BJ (cell line): Measurements from ENCODE around the gene LDLRAD3. TPM values are rescaled to one million over a fixed set of nuclear protein-coding genes. Genes with fewer than 3 reads are reported as not detected.

ENCODE experiments used
- CTCF ChIA-PET: fragments of 350-600 bp; formaldehyde crosslinking; extraction: SDS; loops from one replicate; lab custom pipeline; 2021; ENCODE audit warnings: antibody characterized with exemption, inconsistent platforms; lab: Yijun Ruan, JAX
- POLR2A ChIA-PET: fragments of 300-600 bp; sonication (Branson Sonifier 250); formaldehyde crosslinking; extraction: SDS; loops from one replicate; lab custom pipeline; 2021; ENCODE audit warnings: antibody characterized with exemption; lab: Charles Lee
- DNase-seq: peaks from one replicate; pipeline ENCODE4 v3.0.0-alpha.2; 2011; ENCODE audit warnings: low read depth
- H3K27me3 ChIP-seq: 2 replicates; pipeline ENCODE4 v1.6.0; 2011; ENCODE audit warnings: low read length; ENCODE audit not compliant: control insufficient read depth, insufficient read depth
- H3K36me3 ChIP-seq: 2 replicates; pipeline ENCODE4 v1.5.1; 2011; ENCODE audit warnings: low read length; ENCODE audit not compliant: control insufficient read depth, insufficient read depth
- H3K4me3 ChIP-seq: 2 replicates; pipeline ENCODE4 v1.5.1; 2011; ENCODE audit warnings: low read depth, mild to moderate bottlenecking, control low read depth, low read length
- polyA plus RNA-seq: library from polyadenylated mRNA; depleted of rRNA; stranded (reverse); fragments of >200 nt; gene quantifications from 2 replicates; pipeline ENCODE4 v1.2.3, GENCODE V29; 2011
- TF ChIP-seq, protein P1 (sequence below): IDR thresholded peaks from 2 replicates; pipeline ENCODE4 v1.5.1; 2011; ENCODE audit warnings: low read depth, mild to moderate bottlenecking, control low read depth, inconsistent platforms, low read length, moderate library complexity; ENCODE audit not compliant: insufficient read depth

The LDLRAD3 gene
- polyA plus RNA-seq, 1 experiment = 3.5 TPM

DNA sequence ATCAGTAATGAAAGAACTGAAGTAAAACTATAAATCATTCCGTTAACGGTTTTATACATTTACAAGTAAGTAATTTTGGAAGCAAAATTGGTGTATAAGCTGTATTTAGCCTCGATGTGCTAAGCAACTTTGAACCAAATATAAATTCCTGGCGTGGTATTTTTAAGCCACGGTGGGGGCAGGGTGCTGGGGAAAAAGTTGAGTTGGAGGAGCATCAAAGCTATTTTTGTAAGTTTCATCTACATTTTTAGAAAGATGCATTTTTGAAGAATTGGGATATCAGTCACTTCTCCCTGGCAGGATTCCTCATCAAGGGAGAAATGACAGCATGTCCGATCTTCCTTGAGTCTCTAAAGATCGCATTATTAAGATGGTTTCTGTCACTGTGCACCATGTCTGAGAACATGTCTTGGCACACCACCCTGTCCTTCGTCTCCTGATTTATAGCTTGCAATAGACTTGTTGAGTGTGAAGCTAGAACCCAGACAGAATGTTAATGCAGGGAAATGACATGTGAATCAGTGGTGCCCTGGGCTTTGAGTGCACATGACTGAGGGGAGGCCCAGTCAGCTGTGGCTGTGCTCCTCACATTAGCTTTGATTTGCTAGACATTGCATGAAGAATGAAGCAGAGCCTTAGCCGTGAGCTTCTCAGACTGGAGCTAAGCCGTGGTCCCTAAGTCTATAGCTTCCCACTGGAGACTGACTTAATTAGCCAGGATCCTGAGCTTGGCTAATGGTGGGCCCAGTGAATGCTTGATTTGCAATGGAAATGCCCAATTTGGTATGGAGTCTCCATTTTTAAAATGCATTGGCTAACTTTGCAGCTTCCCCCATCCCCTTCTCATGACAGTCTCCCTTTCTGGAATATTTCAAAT lies 218.4 kb downstream of the LDLRAD3 start:
- no peak overlapping the region for H3K4me3 ChIP-seq
- ChIA-PET POLR2A (interaction anchor here (0.6 kb wide), 1 partner anchor 101 kb away, joined by 3 read pairs; no protein-coding TSS in a partner anchor), CTCF (no interaction called here)
- TF ChIP-seq, protein P1, sequence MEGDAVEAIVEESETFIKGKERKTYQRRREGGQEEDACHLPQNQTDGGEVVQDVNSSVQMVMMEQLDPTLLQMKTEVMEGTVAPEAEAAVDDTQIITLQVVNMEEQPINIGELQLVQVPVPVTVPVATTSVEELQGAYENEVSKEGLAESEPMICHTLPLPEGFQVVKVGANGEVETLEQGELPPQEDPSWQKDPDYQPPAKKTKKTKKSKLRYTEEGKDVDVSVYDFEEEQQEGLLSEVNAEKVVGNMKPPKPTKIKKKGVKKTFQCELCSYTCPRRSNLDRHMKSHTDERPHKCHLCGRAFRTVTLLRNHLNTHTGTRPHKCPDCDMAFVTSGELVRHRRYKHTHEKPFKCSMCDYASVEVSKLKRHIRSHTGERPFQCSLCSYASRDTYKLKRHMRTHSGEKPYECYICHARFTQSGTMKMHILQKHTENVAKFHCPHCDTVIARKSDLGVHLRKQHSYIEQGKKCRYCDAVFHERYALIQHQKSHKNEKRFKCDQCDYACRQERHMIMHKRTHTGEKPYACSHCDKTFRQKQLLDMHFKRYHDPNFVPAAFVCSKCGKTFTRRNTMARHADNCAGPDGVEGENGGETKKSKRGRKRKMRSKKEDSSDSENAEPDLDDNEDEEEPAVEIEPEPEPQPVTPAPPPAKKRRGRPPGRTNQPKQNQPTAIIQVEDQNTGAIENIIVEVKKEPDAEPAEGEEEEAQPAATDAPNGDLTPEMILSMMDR = no peak
- H3K27me3 ChIP-seq = no peaks in the 10 kb centered on the region
- no peaks in the 10 kb centered on the region for H3K36me3 ChIP-seq
- DNase-seq = no peak

DNA sequence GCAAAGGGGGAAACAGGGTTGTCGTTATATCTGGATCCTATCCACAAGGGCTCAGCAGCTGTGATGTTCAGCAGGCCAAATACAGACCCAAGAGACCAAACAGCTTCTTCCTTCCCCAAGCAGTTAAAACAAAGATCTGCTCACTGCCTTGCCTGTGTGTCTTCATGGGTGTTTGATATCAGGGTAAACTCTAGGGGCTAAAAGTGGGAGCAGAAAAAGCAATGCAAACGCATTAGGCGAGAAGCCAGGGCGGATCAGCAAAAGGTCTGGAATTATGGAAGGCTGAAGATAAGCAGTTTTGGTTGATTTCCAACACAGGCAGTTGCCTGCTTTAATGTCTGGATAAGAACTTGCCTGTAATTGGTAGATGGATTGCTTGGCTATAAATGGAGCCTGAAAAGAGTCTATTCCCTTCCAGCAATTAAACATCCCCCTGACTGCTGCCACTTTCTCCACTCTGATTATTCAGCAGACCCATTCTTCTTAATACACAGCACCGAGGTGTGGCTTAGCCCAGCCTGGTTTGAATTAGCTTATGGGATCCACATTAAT lies 219.1 kb downstream of the LDLRAD3 start:
- no peak for DNase-seq
- TF ChIP-seq, protein P1 = no peak
- CTCF ChIA-PET = no interaction called here

DNA sequence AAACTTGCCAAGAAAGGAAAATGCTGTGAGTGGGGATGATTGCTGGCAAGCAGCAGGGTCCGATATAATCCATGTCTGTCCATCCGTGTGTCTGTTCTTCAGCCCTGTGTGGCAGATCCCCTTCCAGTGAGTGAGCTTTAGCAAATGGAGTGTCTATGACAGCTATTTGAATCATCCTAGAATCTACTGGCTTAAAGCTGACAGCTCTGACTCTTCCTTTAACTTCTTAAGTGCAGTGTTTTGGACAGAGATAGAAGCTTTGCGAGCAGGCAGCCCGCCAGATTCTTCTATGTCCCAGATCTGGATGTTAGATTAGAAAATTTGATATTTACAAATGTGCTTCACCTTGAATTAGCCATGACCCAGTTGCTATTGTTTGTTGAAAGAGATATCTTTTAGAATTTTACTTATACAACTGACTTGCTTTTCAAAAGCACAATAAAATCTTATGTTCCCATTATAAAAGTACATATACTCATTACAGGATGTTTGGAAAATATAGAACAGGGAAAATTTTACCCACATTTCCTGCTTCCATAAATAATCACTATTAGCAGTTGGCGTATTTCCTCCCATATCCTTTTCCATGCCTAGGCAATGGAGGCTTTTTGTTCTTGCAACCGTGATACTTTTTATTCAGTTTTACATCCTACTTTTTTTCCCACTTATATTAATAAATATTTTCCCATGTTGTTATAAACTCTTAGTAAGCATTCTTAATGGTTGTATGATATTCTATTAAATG lies 220.8 kb downstream of the LDLRAD3 start:
- ChIA-PET CTCF (interaction anchor here (1.2 kb wide), 1 partner anchor 14 kb away, joined by 3 read pairs; no protein-coding TSS in a partner anchor), POLR2A (no interaction called here)
- no peaks in the 10 kb centered on the region for H3K36me3 ChIP-seq
- H3K27me3 ChIP-seq = no peaks in the 10 kb centered on the region
- H3K4me3 ChIP-seq = no peak overlapping the region
- no peak for DNase-seq
- TF ChIP-seq, protein P1 = no peak

More for the DNA sequence above, 219.1 kb downstream of the LDLRAD3 start:
- POLR2A ChIA-PET = interaction anchor here (0.6 kb wide), 1 partner anchor 101 kb away, joined by 3 read pairs; no protein-coding TSS in a partner anchor
- H3K36me3 ChIP-seq = no peaks in the 10 kb centered on the region
- H3K27me3 ChIP-seq = no peaks in the 10 kb centered on the region
- no peak overlapping the region for H3K4me3 ChIP-seq

DNA sequence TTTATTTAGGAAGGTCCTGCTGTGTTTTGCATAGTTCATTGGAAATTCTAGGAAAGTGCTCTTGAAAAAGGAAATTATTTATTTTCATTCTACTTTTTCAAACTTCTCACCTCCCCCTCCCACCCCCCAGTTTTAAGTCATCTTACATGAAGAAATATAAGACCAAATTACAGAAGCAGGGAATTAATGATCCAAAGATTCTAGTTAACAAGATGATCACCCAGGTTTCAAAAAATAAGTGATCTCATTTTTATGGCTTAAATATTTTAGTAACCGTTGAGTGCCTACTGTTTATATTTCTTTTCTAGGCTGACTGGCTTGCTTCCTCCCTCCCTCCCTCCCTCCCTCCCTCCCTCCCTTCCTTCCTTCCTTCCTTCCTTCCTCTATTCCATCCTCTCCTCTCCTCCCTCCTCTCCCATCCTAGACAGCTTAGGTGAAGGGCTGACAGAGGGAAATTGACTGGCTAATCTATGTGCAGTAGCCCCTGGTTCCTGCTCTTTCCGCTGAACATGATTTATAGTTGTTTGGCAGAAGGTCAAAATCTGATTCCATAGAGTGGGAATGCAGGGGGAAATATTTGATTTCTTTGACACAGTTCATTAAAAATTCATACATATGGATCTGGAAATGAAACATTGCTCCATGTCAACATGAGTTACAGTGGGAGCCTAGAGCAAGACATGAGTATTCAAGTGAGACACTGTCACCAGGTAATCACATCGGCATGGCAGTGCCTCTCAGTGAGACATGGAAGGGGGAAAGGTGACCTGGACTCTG lies 221.9 kb downstream of the LDLRAD3 start:
- CTCF ChIA-PET = no interaction called here
- Histone ChIP-seq H3K27me3 (no peaks in the 10 kb centered on the region), H3K36me3 (no peaks in the 10 kb centered on the region), H3K4me3 (no peak overlapping the region)
- no peak for DNase-seq
- POLR2A ChIA-PET = no interaction called here
- TF ChIP-seq, protein P1 = no peak
